ENCODE results near the gene MEF2C.

DNA sequence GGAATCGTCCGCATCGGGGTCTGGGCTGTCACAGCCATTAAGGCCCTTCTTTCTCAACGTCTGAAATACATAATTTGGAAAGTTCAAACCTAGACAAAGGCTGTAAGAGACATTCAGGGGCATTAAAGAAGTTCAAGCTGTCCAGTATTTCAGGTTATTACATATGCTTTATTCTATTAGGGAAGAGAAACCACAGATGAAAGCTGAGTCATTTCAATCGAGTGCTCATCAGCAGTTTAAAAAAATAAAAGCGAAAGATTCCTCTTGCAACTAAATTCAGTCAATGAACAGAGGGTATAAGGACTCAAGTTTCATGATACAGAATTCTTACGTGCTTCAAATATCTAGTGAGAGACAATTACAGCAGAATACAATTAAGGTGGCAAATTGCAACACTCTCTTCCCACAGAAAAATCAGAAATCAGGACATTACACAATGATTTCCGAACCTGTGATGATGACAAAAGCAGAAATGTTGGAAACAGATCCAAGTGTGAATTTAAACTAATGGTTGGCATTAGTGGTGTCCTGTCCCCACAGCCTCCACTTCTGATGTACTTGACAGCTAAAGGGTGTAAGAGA lies 121.6 kb downstream of the MEF2C start:
- no peak for TF ChIP-seq GATA2 (IDR thresholded peaks at IDR 0.05; ENCODE audit: low read depth, low read length)
- no peak for TF ChIP-seq GATA3 (IDR thresholded peaks at IDR 0.05; ENCODE audit: low read depth, low read length)

Data from SH-SY5Y (cell line).